ENCODE data around the gene RSRP1.
A peak's percentile ranks its signal among the peaks of the same experiment; 100 is the strongest.
"Not testable (repeated sequence)": the region's sequence is repeated elsewhere in the genome, so short reads cannot be mapped to it uniquely, and the experiment has no call there.

The RSRP1 gene, protein sequence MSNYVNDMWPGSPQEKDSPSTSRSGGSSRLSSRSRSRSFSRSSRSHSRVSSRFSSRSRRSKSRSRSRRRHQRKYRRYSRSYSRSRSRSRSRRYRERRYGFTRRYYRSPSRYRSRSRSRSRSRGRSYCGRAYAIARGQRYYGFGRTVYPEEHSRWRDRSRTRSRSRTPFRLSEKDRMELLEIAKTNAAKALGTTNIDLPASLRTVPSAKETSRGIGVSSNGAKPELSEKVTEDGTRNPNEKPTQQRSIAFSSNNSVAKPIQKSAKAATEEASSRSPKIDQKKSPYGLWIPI

GRCh38 chr1:25247024-25247828 is at the start of gene RSRP1:
TSS of gene RSRP1 (minus strand) at chr1:25247454. CDS start at chr1:25246963, 491 bp downstream.
- peak; percentile 98 for DNase-seq (ENCODE audit: low read depth)
- no peak for TF ChIP-seq CTCF (conservative IDR thresholded peaks at IDR 0.05; ENCODE audit: low read length)
- H3K4me3 ChIP-seq (ENCODE audit: low read length): peak within 1 kb of the TSS; percentile 99

GRCh38 chr1:25296501-25296900 is 49.2 kb upstream of the RSRP1 start:
- DNase-seq (ENCODE audit: low read depth); H3K4me3 ChIP-seq (ENCODE audit: low read length): not testable (repeated sequence)

GRCh38 chr1:25294889-25295826 is 47.9 kb upstream of the RSRP1 start:
- not testable (repeated sequence) for H3K4me3 ChIP-seq (ENCODE audit: low read length); DNase-seq (ENCODE audit: low read depth)

GRCh38 chr1:25293426-25293825 is 46.2 kb upstream of the RSRP1 start:
- not testable (repeated sequence) for H3K4me3 ChIP-seq (ENCODE audit: low read length); DNase-seq (ENCODE audit: low read depth)

GRCh38 chr1:25290043-25290442 is 42.8 kb upstream of the RSRP1 start:
- not testable (repeated sequence) for H3K4me3 ChIP-seq (ENCODE audit: low read length); DNase-seq (ENCODE audit: low read depth)

DNA sequence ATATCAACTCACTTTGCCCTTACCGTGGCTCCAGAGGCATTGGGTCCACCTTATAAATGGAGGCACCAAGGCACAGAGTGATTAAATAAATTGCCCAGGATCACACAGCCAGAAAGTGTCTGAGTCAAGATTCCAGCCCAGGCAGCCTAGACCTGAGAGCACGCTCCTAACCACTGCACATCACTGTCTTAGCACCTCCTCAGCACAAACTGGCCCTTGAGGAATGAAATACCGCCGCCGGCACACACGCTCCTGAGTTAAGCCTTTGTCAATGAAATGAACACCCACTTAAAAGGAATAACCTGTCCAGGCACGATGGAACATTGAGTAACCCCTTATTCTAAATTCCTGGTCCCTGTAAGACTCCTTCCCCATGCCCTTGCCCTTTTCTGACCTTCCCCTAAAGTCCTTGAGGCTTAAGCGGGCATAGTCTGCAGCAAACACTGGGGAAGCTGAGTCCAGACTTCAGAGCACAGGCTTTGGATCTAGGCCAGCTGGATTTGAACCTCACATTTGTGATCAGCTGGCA is 41.4 kb upstream of the RSRP1 start:
- not testable (repeated sequence) for DNase-seq (ENCODE audit: low read depth); H3K4me3 ChIP-seq (ENCODE audit: low read length)

GRCh38 chr1:25287164-25287563 is 39.9 kb upstream of the RSRP1 start:
- DNase-seq (ENCODE audit: low read depth); H3K4me3 ChIP-seq (ENCODE audit: low read length): not testable (repeated sequence)

DNA sequence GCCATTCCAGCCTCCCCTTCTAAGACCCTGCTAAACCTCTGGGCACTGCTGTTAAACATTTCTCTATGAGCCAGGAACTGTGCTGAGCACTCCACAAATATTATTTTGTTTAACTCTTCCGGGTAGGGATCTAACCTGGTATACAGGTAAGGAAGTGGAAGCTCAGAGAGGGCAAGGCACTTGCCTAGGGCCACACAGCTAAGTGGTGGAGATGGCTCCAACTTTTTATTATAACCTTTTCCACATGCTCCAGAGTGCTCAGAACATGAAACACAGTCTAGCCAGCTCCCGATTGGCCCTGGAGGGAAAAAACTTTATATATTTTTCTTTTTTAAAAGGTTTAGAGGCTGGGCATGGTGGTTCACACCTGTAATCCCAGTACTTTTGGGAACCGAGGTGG is 38.6 kb upstream of the RSRP1 start:
- H3K4me3 ChIP-seq (ENCODE audit: low read length); DNase-seq (ENCODE audit: low read depth): not testable (repeated sequence)

DNA sequence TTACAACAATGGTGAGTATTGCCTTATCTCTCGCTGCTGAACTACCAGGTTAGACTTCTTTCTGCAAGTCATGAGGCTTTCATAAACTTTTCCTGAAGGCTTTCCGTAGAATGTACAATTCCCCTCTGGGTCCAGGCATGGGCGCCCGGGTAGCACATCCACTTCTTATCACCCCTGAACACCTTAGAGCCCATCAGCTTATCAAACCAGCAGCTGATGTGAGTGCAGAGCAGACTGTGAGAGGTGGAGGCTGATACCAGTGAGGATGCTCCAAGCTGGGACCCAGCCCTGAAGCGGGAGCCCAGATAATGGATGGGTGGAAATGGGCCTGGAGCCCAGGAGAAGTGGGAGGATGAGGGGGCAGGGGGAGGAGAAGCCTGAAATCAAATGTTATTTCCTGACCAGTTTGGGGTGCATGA is 32.4 kb upstream of the RSRP1 start:
- not testable (repeated sequence) for DNase-seq (ENCODE audit: low read depth); H3K4me3 ChIP-seq (ENCODE audit: low read length)

DNA sequence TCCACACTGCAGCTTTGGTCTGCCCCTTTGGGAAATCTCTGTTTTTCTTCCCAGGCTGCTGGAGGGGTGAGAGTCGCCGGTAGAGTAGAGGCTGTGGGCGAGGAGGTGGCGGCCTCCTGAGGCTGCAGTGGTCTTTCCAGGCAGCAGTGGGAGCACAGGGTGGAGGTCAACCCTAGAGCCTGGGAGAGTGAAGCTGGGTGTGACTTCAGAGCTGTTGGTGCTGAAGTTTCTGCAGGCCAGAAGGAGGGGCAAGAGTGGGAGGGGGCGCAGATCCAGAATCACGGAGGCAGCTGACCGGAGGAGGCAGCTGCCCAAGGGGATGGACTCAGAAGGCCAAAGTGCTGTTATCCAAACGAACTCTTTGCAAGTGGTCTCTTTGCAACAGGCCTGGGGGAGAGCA is 31.5 kb upstream of the RSRP1 start:
- DNase-seq (ENCODE audit: low read depth): not testable (repeated sequence)

DNA sequence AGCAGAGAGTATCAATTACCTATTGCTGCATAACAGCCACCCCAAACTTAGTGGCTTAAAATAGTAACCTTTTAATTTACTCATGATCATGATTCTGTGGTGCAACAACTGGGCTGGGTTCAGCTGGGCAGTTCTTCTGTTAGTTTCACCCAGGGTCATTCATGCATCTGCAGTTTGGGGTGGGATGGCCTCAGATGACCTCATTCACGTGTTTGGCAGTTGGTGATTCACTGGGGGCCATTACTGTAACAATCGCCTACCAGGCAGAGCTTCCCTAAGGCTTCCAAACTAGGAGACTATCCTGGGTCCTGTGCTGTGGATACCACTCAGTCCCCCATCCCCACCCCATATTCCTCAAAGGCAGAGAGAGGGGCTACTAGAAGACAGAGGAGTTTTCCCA is 31.1 kb upstream of the RSRP1 start:
- not testable (repeated sequence) for DNase-seq (ENCODE audit: low read depth); H3K4me3 ChIP-seq (ENCODE audit: low read length)

More for the DNA sequence above, 31.5 kb upstream of the RSRP1 start:
- H3K4me3 ChIP-seq (ENCODE audit: low read length): not testable (repeated sequence)

- H3K4me3 ChIP-seq (ENCODE audit: low read length); DNase-seq (ENCODE audit: low read depth): not testable (repeated sequence)
Observed at GRCh38 chr1:25277295-25277694, 30.0 kb upstream of the RSRP1 start.

DNA sequence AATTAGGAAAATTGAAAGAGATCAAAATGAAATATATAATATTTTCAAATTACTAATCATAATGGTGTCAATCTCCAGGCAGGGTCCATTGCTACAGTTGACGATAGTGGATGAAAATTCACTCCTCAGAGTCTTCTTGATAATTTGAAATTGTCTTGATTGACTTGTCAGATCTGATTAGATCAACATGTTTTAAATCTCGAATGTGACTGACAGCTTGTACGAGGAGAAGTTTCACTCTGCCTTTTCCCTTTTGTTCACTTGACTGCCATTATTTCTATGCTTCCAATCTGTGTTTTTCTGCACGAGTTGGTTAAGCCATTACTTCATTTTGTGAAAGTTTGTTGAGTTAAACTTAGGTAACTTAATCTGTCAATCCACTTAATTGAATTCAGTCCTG is 28.4 kb upstream of the RSRP1 start:
- not testable (repeated sequence) for H3K4me3 ChIP-seq (ENCODE audit: low read length); DNase-seq (ENCODE audit: low read depth)

- not testable (repeated sequence) for H3K4me3 ChIP-seq (ENCODE audit: low read length); DNase-seq (ENCODE audit: low read depth)
Observed at GRCh38 chr1:25272238-25272637, 25.0 kb upstream of the RSRP1 start, which contains the start of gene RHD. TSS of gene RHD (plus strand) at chr1:25272509. CDS start at chr1:25272548, 39 bp downstream.

GRCh38 chr1:25268143-25268760 is 21.0 kb upstream of the RSRP1 start:
- DNase-seq (ENCODE audit: low read depth); H3K4me3 ChIP-seq (ENCODE audit: low read length): not testable (repeated sequence)

GRCh38 chr1:25267288-25268142 is 20.3 kb upstream of the RSRP1 start:
- not testable (repeated sequence) for DNase-seq (ENCODE audit: low read depth); H3K4me3 ChIP-seq (ENCODE audit: low read length)
